DOHH2 (cell line): Measurements from ENCODE around the gene NXT1.
"Not testable (repeated sequence)": the region's sequence is repeated elsewhere in the genome, so short reads cannot be mapped to it uniquely, and the experiment has no call there.

ENCODE experiments used
- H3F3A ChIP-seq: fragments of 200-600 bp; sonication (generic), shearing (Covaris generic); 2 replicates; pipeline ENCODE4 v1.6.0; 2016; ENCODE audit warnings: antibody characterized with exemption, mild to moderate bottlenecking; ENCODE audit not compliant: control insufficient read depth, insufficient read depth
- H3K27ac ChIP-seq: fragments of 200-600 bp; sonication (generic); 2 replicates; pipeline ENCODE4 v1.5.1; 2014; ENCODE audit warnings: low read depth, mild to moderate bottlenecking, low read length, moderate library complexity
- H3K27me3 ChIP-seq: fragments of 200-600 bp; sonication (generic); 2 replicates; pipeline ENCODE4 v1.6.1; 2014; ENCODE audit warnings: mild to moderate bottlenecking, low read length, mixed read lengths; ENCODE audit not compliant: control insufficient read depth
- H3K36me3 ChIP-seq: fragments of 200-600 bp; sonication (generic); 2 replicates; pipeline ENCODE4 v1.6.1; 2014; ENCODE audit warnings: mild to moderate bottlenecking, low read length, moderate library complexity, mixed read lengths; ENCODE audit not compliant: control insufficient read depth
- H3K4me1 ChIP-seq: fragments of 200-600 bp; sonication (generic); 2 replicates; pipeline ENCODE4 v1.6.1; 2014; ENCODE audit warnings: mild to moderate bottlenecking, low read length, mixed read lengths; ENCODE audit not compliant: control insufficient read depth
- H3K4me2 ChIP-seq: fragments of 200-600 bp; sonication (generic); 2 replicates; pipeline ENCODE4 v1.6.0; 2014; ENCODE audit warnings: mild to moderate bottlenecking, low read length, moderate library complexity
- H3K4me3 ChIP-seq: fragments of 200-600 bp; sonication (generic); 2 replicates; pipeline ENCODE4 v1.5.1; 2014; ENCODE audit warnings: mild to moderate bottlenecking, low read length, mixed read lengths
- H3K79me2 ChIP-seq: fragments of 200-600 bp; sonication (generic); 2 replicates; pipeline ENCODE4 v1.6.1; 2014; ENCODE audit warnings: mild to moderate bottlenecking, low read length, mixed read lengths; ENCODE audit not compliant: control insufficient read depth
- H3K9me2 ChIP-seq: fragments of 200-600 bp; sonication (generic); replicated peaks from 2 replicates; pipeline ENCODE4 v1.6.1; 2014; ENCODE audit warnings: mild to moderate bottlenecking, low read length, mixed read lengths; ENCODE audit not compliant: control insufficient read depth
- H3K9me3 ChIP-seq: fragments of 200-600 bp; sonication (generic); 2 replicates; pipeline ENCODE4 v1.6.1; 2014; ENCODE audit warnings: antibody characterized with exemption, low read length, mixed read lengths; ENCODE audit not compliant: control insufficient read depth, insufficient read depth
- H4K20me1 ChIP-seq: fragments of 200-600 bp; sonication (generic); 2 replicates; pipeline ENCODE4 v1.6.0; 2014; ENCODE audit warnings: low read depth, mild to moderate bottlenecking, antibody characterized with exemption, low read length, moderate library complexity; ENCODE audit not compliant: control insufficient read depth, insufficient read depth
- CTCF ChIP-seq: fragments of 200-600 bp; sonication (generic); IDR thresholded peaks from one replicate; pipeline ENCODE4 v1.5.1; 2014; ENCODE audit warnings: antibody characterized with exemption, mild to moderate bottlenecking, low read depth, low read length; ENCODE audit not compliant: poor library complexity, severe bottlenecking
- EZH2phosphoT487 ChIP-seq: fragments of 200-600 bp; sonication (generic); IDR thresholded peaks from 2 replicates; pipeline ENCODE4 v1.6.1; 2017; ENCODE audit warnings: borderline replicate concordance, mild to moderate bottlenecking, antibody characterized with exemption, low read length, moderate library complexity, mixed read lengths

Gene NXT1

GRCh38 chr20:23305098-23305497 lies 45.5 kb upstream of the NXT1 start:
- no peak overlapping the region for H3K4me2 ChIP-seq
- no peaks in the 10 kb centered on the region for H3K36me3 ChIP-seq
- H3K4me1 ChIP-seq = no peaks in the 10 kb centered on the region
- H3K27me3 ChIP-seq = no peaks in the 10 kb centered on the region
- H3K4me3 ChIP-seq = no peak overlapping the region
- TF ChIP-seq CTCF = no peak
- no peak for TF ChIP-seq EZH2phosphoT487
- no peaks in the 10 kb centered on the region for H3F3A ChIP-seq
- H3K79me2 ChIP-seq = no peaks in the 10 kb centered on the region
- H3K9me2 ChIP-seq = no peaks in the 10 kb centered on the region
- H3K9me3 ChIP-seq = no peaks in the 10 kb centered on the region
- no peaks in the 10 kb centered on the region for H4K20me1 ChIP-seq
- H3K27ac ChIP-seq = no peak overlapping the region

GRCh38 chr20:23307393-23307792 lies 43.2 kb upstream of the NXT1 start:
- H3K9me3 ChIP-seq, H3K79me2 ChIP-seq, H3F3A ChIP-seq, H3K36me3 ChIP-seq, H3K4me2 ChIP-seq, H3K4me3 ChIP-seq, H3K4me1 ChIP-seq, H4K20me1 ChIP-seq, H3K27ac ChIP-seq, H3K27me3 ChIP-seq, H3K9me2 ChIP-seq: not testable (repeated sequence)

- Histone ChIP-seq H3K27me3 (no peaks in the 10 kb centered on the region), H3K9me3 (no peaks in the 10 kb centered on the region), H3K4me1 (no peaks in the 10 kb centered on the region), H3K9me2 (no peaks in the 10 kb centered on the region), H3F3A (no peaks in the 10 kb centered on the region), H4K20me1 (no peaks in the 10 kb centered on the region), H3K27ac (no peak overlapping the region), H3K4me2 (no peak overlapping the region), H3K4me3 (no peak overlapping the region), H3K36me3 (no peaks in the 10 kb centered on the region), H3K79me2 (no peaks in the 10 kb centered on the region)
- TF ChIP-seq EZH2phosphoT487 (no peak), CTCF (no peak)
Observed at GRCh38 chr20:23308024-23308423, 42.6 kb upstream of the NXT1 start.

GRCh38 chr20:23308908-23309307 lies 41.7 kb upstream of the NXT1 start:
- TF ChIP-seq EZH2phosphoT487 = no peak
- no peak for TF ChIP-seq CTCF
- H4K20me1 ChIP-seq = no peaks in the 10 kb centered on the region
- no peak overlapping the region for H3K27ac ChIP-seq
- no peaks in the 10 kb centered on the region for H3K36me3 ChIP-seq
- no peaks in the 10 kb centered on the region for H3K27me3 ChIP-seq
- no peak overlapping the region for H3K4me2 ChIP-seq
- H3K4me1 ChIP-seq = no peaks in the 10 kb centered on the region
- H3K4me3 ChIP-seq = no peak overlapping the region
- H3K79me2 ChIP-seq = no peaks in the 10 kb centered on the region
- H3F3A ChIP-seq = no peaks in the 10 kb centered on the region
- no peaks in the 10 kb centered on the region for H3K9me3 ChIP-seq
- no peaks in the 10 kb centered on the region for H3K9me2 ChIP-seq
